ENCODE measurements around the gene FUS. TPM values are rescaled to one million over a fixed set of nuclear protein-coding genes. Genes with fewer than 3 reads are reported as not detected.

Gene FUS
- total RNA-seq, 1 donor from 2014 or later = 224 TPM

DNA sequence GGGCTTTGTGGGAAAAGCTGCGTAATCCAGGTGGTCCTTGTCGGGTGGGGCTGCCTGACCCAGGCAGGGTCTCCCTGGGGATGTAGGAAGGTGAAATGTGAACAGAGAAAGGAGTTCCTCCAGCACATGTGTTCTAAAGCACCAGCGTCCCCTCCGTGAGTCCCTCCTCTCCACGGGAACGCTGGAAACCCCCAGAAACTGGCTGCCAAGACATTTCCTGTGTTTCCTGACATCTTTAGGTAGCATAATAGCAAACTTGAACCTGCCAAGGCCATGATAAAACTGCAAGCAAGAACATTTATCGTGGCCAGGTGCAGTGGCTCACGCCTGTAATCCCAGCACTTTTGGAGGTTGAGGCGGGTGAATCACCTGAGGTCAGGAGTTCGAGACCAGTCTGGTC lies 49.6 kb downstream of the FUS start:
- no peak for DNase-seq (ENCODE audit: low spot score)

GRCh38 chr16:31238041-31238440 lies 58.1 kb downstream of the FUS start:
- DNase-seq (ENCODE audit: low spot score) = no peak

Other genes with a start within 250 kb of the FUS start
- 17.9 TPM for gene ORAI3, start 231.1 kb upstream of the FUS start, total RNA-seq
- 18.5 TPM for gene SETD1A, start 222.4 kb upstream of the FUS start, total RNA-seq
- 51.1 TPM for gene HSD3B7, start 194.9 kb upstream of the FUS start, total RNA-seq
- gene STX1B, start 169.5 kb upstream of the FUS start, total RNA-seq = 1.5 TPM
- 111 TPM for gene STX4, start 146.6 kb upstream of the FUS start, total RNA-seq
- gene ZNF668, start 105.9 kb upstream of the FUS start, total RNA-seq = 13.3 TPM
- 11.9 TPM for gene ZNF646, start 105.7 kb upstream of the FUS start, total RNA-seq
- 1.2 TPM for gene PRSS53, start 91.2 kb upstream of the FUS start, total RNA-seq
- gene VKORC1, start 85.3 kb upstream of the FUS start, total RNA-seq = 59.6 TPM
- 42.2 TPM for gene BCKDK, start 71.8 kb upstream of the FUS start, total RNA-seq
- gene KAT8, start 62.5 kb upstream of the FUS start, total RNA-seq = 49.5 TPM
- 0.51 TPM for gene PRSS8, start 44.4 kb upstream of the FUS start, total RNA-seq
- gene PRSS36, start 30.1 kb upstream of the FUS start, total RNA-seq = 9.8 TPM
- gene PYCARD, start 22.6 kb downstream of the FUS start, total RNA-seq = 22.4 TPM
- 0.03 TPM for gene TRIM72, start 34.0 kb downstream of the FUS start, total RNA-seq
- not detected for gene PYDC1, start 37.0 kb downstream of the FUS start, total RNA-seq
- gene ITGAM, start 79.8 kb downstream of the FUS start, total RNA-seq = 35.1 TPM
- 36.4 TPM for gene ITGAX, start 175.0 kb downstream of the FUS start, total RNA-seq
- gene ITGAD, start 213.2 kb downstream of the FUS start, total RNA-seq = 0.39 TPM
- gene COX6A2, start 248.2 kb downstream of the FUS start, total RNA-seq = not detected

All from mesenteric fat pad (tissue), 1 donor.